GM18858 (cell line): ENCODE data around the gene ECEL1.
"Not testable (repeated sequence)": the region's sequence is repeated elsewhere in the genome, so short reads cannot be mapped to it uniquely, and the experiment has no call there.

Experiments used
- ATAC-seq: cut with Tn5 transposase; IDR thresholded peaks from one replicate; pipeline ENCODE4 v1.9.1; 2021; ENCODE audit not compliant: unreplicated experiment

Gene ECEL1, protein sequence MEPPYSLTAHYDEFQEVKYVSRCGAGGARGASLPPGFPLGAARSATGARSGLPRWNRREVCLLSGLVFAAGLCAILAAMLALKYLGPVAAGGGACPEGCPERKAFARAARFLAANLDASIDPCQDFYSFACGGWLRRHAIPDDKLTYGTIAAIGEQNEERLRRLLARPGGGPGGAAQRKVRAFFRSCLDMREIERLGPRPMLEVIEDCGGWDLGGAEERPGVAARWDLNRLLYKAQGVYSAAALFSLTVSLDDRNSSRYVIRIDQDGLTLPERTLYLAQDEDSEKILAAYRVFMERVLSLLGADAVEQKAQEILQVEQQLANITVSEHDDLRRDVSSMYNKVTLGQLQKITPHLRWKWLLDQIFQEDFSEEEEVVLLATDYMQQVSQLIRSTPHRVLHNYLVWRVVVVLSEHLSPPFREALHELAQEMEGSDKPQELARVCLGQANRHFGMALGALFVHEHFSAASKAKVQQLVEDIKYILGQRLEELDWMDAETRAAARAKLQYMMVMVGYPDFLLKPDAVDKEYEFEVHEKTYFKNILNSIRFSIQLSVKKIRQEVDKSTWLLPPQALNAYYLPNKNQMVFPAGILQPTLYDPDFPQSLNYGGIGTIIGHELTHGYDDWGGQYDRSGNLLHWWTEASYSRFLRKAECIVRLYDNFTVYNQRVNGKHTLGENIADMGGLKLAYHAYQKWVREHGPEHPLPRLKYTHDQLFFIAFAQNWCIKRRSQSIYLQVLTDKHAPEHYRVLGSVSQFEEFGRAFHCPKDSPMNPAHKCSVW

DNA sequence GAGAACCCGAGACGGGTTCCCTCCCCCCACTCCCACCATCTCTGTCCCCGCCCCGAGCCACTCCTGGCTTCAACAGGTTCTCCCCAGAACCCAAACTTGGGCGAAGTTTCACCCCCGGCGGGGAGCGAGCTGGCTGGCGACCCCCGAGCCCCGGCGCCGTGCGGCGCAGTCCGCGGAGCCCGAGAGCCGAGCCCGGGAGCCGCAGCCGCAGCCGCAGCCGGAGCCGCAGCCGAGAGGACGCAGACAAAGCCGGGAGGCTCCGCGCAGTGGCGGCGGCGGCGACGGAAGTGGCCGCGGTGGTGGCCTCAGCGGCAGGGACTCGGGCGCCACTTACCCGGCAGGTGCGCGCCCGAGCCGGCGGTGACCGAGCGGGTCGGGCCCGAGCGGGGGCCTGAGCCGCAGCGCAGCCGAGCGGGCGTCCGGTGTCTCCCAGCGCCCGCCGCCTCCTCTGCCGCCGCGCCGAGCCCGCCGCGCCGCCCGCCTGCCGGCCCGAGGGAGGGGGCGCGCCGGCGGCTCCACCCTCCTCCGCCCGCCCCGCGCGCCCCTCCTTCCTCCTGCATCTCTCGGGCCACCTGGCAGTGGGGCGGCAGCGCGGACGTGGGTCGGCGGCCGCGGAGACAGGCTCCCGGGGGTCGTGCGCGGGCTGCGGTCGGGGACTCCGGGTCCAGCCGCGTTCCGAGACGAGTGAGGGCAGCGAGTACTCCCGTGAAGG, at the start of gene ECEL1:
Gene ECEL1 (minus strand): TSS at position 450 of the 712 bp plus-strand sequence. CDS start 1,181 bp downstream, outside the sequence.
- ATAC-seq: no peak

DNA sequence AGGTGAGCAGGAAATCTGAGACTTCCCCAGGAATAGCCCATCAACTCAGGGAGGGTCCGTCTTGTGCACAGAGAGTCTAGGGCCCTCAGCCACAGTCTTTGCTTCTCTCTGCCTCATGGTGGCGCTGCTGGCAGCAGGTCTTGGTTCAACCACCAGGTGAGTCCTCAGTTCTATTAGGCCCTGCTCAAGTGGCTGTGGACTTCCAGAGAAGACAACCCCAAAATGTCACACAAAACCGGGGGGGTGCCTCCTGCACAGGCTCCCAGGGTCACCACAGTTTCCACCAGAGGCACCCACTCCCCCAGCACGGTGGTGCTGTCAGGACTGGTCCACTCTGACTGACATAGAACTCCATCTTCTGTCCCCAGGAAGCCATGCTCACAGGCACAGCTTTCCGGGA, 49.4 kb upstream of the ECEL1 start:
- ATAC-seq: no peak

DNA sequence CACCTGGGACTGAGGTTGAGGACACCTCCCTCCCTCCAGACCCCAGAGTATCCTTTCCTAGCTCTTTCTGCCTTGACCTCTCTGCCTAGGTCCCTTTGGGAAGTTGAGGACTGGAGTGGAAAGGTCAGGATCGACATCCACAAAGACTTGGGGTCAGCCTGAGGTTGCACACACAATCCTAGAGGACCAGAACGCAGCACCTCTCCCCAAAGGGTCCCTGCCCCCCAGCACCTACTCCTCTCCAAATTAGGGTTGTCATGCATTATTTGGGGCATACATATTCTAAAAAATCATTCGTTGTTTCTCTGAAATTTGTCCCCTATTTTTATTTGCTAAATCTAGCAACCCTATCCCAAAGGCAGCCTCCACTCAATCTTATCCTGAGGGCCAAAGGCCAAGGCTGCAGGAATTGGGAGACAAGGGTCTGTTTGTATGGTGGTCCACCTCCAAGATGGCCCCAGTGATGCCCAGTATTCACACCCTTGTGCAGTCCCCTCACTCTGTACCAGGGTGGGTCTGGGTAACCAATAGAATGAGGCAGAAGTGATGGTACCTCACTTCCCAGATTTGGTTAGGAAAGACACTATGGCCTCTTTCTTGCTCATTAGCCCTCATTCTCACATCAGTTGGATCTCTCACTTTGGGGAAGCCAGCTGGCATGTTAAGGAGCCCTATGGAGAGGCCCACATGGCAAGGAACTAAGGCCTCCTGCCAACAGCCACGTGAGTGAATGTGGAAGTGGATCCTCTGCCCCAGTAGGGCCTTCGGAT, 48.3 kb upstream of the ECEL1 start:
- no peak for ATAC-seq

DNA sequence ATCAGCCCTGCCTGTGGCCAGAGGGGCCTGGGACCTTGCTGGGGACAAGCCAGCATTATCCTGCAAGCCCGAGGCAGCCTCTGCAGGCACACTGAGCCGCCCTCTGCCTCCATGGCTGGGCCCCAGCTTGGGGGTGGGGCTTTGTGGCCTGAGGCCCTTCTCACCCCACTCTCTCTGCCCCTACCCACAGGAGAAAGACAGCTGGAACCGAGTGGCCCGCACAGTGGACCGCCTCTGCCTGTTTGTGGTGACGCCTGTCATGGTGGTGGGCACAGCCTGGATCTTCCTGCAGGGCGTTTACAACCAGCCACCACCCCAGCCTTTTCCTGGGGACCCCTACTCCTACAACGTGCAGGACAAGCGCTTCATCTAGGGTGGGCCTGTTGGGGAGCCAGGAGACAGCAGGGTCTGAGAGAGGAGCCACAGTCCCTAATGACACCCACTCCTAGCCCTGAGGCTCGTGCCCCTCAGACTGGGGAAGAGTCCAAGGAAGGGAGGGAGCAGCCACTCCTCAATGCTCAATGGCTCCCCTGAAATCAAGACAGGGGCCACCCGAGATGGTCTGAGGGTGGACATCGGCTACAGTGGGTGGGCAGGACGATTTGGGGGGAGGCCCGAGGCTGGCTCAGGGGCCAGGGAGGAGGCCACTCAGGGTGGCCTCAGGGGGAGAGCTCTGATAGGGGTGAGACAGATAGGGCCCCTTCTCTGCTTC, 47.5 kb upstream of the ECEL1 start:
- no peak for ATAC-seq

DNA sequence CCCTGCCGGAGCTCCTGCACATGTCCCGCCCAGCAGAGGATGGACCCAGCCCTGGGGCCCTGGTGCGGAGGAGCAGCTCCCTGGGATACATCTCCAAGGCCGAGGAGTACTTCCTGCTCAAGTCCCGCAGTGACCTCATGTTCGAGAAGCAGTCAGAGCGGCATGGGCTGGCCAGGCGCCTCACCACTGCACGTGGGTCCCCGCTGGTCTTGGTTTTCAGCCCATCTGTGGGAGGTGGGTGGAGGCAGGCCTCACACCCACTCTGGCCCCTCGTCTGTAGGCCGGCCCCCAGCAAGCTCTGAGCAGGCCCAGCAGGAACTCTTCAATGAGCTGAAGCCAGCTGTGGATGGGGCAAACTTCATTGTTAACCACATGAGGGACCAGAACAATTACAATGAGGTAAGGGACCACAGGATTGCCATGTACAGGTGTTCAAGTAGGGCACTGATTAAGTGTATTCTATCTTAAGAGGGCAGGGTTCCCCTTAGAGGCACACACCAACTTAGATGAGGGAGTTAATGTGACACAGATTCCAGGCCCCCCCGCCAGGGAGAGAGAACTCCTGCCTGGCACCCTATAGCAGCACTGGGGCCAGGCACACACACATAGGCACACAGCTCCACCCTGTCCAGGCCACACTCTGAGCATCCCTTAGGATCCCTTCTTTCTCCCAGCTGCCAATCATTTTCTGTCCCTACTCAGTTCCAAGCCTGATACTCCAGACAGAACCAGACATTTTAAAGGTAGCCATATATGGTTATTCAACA, 46.5 kb upstream of the ECEL1 start:
- ATAC-seq: no peak

DNA sequence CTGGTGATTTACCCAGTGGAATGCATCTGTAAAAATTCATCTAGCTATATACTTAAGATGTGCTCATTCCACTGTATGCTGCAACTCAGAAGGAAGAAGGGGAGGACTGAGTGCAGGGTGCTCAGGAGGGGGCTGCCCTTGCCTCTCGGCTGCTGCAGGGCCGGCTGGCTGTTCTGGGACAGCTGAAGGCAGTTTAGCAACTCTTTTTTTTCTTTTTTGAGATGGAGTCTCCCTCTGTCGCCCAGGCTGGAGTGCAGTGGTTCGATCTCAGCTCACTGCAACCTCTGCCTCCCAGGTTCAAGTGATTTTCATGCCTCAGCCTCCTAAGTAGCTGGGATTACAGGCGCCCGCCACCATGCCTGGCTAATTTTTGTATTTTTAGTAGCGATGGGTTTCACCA, 45.2 kb upstream of the ECEL1 start:
- not testable (repeated sequence) for ATAC-seq

DNA sequence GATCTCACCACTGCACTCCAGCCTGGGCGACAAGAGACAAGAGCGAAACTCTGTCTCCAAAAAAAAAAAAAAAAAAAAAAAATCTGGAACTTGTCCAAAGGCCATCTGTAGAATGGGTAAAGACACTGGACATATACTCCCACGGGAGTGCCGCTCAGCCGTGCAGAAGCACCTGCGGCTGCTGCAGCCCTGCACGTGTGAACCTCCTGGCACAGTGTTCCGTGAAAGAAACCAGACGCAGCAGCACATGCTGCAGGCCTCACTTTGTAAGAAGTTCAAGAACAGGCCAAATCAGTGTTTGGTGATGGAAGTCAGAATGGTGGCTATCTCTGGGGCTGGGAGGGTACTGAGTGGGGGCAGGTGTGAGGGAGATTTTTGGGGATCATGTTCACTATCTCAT, 44.8 kb upstream of the ECEL1 start:
- no peak for ATAC-seq

DNA sequence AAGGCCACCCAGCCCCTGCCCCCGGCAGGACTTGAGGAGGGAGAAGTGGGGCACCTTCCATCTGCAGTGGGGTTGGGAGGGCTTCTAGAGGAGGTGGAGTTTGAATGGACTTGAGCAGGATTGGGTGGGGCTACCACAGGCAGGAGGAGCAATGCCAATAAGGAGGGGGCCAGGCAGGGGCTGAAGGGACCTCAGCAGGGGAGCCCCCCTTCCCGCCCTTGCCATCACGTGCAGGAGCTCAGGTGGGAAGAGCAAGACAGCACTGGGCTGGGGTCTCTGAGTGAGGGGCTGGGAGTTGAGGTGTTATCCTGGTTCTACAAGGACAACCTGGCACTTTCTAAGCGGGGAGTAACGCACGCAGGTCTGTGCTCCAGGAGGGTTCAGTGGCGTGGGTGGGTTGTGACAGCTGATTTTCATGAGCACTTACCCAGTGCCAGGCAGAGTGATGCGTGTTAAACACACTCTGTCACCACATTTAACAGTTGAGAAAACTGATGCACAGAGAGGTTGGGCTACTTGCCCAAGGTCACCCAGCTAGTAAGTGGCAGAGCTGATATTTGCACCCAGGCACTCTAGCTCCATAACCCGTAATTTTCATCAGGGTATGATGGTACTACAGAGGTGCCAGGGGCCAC, 43.1 kb upstream of the ECEL1 start:
- no peak for ATAC-seq

DNA sequence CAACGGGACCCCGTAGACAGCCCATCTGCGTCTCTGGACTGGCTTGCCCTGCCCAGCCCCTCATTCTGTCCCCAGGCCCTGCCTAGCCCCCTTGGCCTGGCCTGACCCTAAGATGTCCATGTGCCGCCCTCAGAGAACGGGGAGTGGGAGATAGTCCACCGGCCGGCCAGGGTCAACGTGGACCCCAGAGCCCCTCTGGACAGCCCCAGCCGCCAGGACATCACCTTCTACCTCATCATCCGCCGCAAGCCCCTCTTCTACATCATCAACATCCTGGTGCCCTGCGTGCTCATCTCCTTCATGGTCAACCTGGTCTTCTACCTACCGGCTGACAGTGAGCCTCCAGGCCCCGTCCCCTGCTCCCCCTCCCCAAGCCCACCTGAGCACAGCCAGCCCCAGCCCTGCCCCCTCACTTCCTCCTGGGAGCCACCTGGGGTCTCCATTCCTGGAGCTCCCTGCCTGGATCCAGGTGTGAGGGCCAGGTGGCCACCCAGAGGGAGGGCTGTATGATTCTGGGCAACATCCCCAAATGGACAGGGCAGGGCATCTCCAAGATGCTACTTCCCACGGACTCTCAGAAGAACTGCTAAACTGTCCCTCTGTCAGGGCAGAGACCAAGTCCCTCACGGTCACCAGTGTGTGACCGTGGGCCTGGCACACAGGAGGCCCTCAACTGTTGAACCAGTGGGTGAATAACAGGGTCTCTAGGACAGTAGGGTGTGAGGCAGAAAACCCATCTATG, 42.3 kb upstream of the ECEL1 start:
- ATAC-seq: no peak

DNA sequence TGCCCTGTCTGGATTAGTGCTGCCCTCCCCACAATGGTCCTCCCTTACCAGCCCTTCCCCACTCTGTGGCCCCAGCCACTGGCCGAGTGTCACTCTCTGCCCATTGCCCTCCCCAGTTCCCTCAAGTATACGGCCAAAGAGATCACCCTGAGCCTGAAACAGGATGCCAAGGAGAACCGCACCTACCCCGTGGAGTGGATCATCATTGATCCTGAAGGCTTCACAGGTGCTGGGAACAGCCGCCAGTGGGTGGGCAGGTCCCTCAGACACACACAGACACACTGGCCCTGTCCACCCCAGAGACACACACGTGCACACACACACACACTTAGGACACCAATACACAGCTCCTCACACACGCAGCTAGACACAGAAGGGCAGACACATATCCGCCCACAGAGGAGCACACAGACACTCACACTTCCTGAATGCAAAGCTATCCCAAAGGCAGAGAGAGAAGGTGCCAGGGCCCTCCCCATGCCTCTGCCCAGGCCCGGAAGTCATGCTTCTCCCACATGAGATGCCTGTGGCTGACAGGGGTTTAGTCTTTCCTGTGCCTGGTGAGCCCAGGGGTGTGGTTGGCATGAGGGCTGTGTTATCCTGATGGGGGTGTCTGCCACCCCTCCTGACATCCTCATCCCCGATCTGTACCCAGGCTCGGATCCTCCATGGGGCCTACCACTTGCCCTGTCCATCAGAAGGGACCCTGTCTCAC, 41.3 kb upstream of the ECEL1 start:
- no peak for ATAC-seq

DNA sequence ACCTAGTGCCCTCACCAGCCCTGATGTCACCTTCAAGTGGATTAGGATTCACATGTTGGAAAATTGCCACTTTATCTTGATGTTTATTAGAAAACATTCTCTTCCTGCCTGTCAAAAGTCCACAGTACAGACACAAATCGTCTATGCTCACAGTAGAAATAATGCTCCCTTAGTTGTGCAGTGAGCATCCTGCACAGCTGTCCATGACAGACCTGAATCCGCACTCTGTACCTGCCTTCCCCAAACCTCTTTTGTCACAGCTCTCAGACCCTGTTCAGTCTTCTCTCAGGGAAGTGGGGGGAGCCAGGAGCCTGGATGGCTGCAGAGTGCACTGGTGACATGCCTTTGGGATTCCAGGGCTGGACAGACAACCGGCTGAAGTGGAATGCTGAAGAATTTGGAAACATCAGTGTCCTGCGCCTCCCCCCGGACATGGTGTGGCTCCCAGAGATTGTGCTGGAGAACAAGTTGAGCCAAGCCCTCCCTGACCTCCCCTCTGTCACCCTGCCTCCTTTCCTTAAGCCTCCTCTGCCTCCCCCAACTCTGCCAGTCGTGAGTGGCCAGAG, 40.4 kb upstream of the ECEL1 start:
- no peak for ATAC-seq

DNA sequence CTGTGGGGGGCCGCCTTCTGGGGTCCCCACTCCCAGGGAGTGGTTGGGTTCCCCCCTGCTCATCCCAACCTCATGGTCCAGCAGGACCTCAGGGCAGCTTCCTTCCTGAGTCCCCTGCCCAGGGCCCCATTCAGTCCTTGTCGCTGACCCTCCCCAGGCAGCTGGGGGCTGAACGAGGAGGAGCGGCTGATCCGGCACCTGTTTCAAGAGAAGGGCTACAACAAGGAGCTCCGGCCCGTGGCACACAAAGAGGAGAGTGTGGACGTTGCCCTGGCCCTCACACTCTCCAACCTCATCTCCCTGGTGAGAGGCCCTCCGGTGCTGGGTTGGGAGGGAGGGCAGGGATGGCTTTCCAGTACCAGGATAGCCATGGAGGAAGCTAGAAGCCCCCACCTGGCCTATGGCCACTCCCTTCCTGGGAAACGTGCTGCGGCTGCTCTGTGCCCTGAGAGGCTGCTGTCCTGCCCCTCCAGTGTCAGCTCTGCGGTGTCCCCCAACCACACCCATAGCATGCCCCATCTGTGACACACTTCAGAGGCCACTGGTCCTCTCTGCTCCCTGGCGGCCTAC, 38.8 kb upstream of the ECEL1 start:
- ATAC-seq: no peak

DNA sequence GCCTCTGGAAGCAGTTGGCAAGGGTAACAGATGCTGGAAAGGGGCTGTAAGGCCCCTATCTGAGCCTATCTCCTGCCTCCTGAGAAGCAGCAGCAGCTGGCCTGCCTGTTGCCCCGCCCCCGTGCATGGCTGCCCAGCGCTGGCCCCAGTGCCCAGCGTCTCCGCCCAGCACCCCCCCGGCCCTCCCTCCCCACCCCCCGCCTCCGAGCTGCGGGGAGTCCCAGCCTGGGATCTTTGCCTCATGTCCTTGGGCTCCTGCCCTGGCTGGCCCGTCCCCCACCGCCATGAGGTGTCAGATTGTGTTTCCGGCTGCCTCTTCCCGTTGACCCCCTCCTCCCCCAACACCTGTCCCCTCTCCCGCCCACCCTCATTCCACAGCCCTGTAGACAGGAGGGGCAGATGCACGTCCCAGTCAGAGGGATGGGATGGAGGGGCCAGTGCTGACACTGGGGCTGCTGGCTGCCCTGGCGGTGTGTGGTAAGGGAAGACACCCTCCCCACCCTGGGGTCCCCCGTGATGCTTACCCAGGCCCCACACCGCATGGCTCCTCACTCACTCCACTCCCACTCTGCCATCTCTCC, 38.2 kb upstream of the ECEL1 start, which contains the start of gene CHRND:
Gene CHRND (plus strand): TSS at position 370 of the 581 bp plus-strand sequence. CDS start 56 bp downstream, at position 426.
- no peak for ATAC-seq

DNA sequence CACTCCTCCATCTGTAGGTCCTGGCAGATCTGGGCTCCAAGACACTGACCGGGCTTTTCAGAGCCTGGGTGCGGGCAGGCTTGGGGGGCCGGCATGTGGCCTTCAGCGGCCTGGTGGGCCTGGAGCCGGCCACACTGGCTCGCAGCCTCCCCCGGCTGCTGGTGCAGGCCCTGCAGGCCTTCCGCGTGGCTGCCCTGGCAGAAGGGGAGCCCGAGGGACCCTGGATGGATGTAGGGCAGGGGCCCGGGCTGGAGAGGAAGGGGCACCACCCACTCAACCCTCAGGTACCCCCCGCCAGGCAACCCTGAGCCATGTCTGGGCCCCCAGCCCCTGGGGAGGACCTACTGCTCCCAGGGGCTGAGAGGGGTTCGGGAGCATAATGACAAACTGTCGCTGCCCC, 37.6 kb upstream of the ECEL1 start:
- no peak for ATAC-seq

DNA sequence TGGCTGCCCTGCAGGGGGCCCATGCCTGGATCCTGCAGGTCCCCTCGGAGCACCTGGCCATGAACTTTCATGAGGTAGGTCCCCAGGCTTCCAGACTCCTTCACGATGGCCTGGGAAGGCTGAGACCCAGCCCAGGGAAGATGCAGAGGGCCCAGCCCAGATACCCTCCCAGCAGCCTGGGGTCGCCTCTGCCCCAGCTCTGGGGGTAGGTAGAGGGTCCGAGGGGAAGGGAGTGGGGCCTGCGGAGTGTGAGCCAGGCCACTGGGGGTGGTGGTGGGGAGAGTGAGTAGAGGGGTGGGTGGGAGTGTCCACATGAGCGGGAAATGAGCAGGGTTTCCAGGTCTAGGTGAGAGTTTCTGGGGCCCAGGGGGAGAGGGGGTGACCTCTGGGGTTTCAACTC, 37.1 kb upstream of the ECEL1 start:
- no peak for ATAC-seq
